NCI-H128 (cell line): ENCODE results near the gene CNTN5.

Source experiments
- DNase-seq: peaks from one replicate; lab custom pipeline; 2025; ENCODE audit not compliant: unreplicated experiment; lab: John Stamatoyannopoulos, UW

CNTN5 gene

DNA sequence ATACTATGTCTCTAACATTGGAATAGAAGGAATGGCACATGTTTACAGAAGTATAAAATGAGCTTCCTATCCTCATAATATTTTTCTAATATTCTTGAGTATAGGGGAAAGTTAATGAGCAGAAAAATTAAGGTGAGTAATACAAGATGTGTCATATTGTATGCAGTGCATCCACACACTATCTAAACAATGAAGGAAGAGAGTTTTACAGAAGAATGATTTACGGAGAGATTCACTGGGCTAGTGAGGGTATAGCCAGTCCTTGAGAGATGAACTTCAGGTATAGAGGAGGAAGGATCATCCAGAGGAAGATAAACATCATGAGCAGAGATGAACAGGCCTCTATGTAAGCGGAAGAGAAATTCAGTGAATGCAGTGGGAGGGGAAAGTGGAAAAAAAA is 569.0 kb downstream of the CNTN5 start:
- DNase-seq: no peak

DNA sequence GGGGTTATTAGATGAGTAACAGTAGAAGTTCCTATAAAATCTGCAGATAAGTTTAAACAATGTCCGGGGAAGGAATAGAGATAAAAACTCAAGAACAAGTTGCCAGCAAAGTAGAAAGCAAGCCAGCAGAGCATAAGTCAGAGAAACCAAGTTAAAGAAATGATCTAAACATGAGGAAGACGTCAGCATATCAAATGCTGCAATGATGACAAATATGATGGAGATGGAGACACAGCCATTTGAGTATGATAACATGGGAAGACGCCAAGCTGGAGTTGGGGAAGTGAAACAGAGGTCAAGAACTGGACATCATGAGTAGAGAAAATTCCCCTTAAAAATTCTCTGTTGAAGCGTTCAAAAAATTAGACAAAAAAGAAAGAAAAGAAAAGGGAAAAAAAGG is 571.5 kb downstream of the CNTN5 start:
- DNase-seq: no peak

DNA sequence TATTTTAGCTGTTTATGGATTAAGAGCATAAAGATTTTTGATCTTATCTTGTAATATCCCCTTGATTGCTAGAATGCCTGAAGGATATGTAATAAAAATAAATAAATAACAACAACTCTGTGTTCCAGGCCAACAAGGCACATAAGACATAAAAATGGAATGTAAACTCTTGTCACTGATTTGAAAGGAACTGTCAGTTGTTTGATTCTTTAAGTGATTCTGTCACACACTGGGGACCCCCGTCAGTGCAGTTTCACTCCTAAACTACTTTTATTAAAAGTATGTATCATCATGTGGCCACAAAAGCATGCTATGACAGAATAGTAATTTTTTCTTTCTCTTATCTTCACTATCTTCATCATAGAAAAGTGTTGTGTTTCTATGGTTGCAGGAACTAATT is 572.4 kb downstream of the CNTN5 start:
- no peak for DNase-seq

DNA sequence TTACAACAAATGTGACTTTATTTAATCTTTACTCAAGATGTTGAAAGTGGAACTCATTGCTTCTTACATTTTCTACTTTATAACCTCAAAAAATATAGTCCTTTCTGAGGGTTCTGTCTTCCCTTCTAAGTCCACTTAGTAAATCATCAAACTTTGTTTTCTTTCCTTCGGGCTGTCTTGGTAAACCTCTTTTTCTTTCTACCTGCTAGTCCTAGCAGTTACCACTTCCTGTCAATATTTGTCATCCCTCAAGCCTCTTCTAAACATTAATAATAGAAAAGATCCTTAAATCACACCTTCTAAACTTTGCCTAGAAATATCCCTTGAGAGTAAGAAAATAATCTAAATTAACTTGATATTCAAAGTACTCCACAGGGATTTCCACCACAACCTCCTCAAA is 580.4 kb downstream of the CNTN5 start:
- DNase-seq: no peak

DNA sequence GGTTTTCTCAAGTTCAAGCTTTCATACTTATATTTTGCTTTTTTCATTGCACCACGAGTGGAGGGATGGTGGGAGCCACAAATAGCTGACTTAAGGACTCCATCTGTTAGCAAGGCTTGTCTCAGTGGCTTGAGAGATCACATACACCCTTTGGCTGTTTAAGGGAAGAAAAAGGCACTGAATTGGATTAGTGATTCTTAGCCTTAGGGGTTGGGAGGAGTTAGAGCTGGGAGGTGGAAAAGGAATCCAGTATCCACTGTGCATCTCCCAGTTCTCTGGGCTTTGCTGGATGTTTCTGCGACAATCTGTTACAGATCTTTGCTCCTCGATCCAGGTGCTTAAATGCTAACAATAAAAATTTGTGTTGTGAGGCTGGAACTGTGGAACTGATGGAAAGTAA is 593.6 kb downstream of the CNTN5 start:
- DNase-seq: no peak

DNA sequence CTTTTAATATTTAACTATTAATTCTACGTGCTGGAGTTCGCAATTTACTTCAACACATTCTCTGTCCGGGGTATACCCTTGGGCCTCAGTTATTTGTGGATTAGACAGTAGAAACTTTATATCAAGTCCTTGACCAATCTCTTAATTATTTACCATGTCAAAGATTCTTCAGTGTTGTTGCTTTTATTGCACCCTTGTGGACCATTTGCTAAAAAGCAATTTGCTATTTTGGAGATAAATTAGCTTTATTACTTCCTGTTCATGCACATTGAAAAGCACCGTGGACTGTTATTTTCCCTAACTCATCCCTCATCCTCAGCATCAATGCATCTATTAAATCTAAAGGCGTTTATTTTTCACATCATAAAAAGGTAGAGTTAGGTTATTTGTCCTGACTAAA is 609.9 kb downstream of the CNTN5 start:
- DNase-seq: no peak

DNA sequence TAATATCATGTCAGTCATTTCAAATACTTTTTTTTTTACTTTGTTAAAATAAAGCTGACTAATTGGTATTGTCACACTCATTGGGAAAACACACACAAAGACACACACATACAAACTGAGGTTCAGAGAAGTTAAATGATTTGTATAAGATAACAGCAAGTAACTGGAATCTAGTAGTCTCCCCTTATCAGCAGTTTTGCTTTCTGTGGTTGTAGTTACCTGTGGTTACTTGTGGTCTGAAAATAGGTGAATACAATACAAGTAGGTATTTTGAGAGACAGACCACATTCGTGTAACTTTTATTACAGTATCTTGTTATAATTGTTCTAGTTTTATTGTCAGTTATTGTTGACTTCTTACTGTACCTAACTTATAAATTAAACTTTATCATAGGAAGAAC is 610.9 kb downstream of the CNTN5 start:
- DNase-seq: no peak

DNA sequence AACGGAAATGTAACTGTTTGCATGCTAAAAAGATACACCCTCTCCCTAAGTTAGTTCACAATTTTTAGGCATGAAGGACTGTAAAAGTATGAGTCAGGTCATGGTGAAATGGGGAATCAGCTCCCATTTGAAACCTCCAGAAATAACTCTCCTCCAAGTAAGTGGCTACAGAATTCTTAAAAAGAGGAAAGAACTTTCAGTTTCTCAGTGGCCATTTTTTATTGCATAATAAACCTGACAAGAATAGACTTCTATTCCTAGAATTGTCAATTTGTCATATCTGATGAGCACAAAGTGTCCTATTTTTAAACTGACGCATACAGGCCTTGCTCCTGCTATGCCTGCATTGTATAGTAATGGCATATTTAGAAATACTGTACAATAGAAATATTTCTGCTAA is 612.2 kb downstream of the CNTN5 start:
- DNase-seq: no peak

DNA sequence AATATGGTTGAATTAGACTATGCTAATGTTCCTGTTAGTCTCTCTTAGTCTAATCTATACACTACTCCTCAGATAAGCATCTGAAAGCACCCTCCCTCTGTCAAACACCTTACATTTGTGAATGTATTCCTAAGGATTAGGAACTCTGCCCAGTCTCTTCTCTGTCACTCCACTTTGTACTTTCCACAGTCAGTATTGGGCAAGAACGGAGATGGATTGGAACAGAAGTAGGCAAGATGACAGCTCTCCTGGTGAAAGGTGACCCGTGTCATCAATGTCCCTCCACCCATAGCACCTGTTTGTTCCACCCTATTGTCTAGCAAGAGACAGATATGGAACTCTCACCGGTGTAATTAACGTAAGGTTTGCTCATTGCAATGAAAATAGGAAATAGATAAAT is 613.8 kb downstream of the CNTN5 start:
- DNase-seq: no peak

DNA sequence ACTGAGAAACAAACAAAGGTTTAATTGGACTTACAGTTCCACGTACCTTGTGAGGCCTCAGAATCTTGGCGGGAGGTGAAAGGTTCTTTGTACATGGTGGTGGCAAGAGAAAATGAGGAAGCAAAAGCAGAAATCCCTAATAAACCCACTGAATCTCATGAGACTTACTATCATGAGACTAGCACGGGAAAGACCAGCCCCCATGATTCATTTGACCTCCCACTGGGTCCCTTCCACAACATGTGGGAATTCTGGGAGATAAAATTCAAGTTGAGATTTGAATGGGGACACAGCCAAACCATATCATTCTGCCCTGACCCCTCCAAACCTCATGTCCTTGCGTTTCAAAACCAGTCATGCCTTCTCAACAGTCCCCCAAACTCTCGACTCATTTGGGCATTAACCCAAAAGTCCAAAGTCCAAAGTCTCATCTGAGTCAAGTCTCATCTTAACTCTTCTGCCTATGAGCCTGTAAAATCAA is 617.4 kb downstream of the CNTN5 start:
- no peak for DNase-seq

DNA sequence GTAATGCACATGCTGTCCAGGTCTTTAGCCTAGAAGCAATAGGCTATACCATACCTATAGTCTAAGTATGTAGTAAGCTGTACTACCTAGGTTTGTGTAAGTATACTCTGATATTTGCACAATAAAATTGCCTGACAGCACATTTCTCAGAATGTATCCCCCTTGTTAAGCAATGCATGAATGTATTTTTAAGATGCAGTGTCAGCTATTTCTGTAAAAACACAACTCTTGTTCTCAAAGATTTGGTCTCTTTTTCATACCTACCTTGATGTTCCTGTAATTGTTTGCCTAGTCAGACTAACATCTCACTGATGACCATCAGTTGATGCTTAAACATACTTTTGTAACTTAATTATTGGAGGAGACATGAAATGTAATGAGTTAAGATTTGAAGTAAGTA is 619.9 kb downstream of the CNTN5 start:
- no peak for DNase-seq

DNA sequence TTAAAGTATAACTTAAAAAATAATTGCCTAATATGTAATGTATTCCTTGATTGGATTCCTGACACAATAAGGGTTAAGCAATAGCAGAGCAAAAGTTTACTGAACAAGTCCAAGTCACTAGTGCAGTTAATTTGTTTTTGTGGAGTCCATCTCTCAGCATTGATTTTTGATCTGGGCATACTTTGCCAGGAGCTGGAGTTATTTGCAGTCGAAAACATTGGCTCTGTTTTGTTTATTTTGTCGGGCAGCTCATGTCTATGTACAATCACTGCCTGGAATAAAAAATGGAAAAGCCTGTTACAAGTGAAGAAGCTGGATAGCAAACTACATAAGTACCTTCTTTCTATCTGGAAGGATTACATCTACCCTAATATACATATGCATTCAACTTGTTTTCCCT is 625.2 kb downstream of the CNTN5 start:
- no peak for DNase-seq

DNA sequence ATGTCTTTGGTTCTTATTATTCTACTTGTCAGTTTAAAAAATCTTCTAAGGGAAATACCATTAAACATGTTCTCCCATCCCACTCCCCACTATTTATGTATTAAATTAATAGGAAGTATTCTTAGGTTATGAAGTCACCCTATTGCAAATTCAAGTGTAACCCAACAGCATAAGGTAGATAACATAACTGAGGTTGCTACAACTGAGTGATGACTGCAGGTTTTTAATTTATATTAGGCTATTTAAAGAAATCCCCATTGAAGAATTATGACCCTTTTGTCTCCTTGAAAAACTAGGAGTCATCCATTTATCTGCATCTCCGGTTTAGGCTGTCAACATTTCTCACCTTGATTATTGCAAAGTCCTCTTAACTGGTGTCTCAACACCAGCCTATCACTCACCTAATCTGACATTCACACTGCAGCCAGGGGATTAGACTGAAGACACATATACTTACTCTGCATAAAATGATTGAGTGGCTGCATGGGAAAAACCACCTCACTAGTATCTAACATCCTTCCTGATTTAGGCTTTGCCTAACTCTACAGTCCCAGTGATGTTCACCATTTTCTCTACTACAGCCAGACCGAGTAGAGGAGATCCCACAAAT is 649.4 kb downstream of the CNTN5 start:
- no peak for DNase-seq

DNA sequence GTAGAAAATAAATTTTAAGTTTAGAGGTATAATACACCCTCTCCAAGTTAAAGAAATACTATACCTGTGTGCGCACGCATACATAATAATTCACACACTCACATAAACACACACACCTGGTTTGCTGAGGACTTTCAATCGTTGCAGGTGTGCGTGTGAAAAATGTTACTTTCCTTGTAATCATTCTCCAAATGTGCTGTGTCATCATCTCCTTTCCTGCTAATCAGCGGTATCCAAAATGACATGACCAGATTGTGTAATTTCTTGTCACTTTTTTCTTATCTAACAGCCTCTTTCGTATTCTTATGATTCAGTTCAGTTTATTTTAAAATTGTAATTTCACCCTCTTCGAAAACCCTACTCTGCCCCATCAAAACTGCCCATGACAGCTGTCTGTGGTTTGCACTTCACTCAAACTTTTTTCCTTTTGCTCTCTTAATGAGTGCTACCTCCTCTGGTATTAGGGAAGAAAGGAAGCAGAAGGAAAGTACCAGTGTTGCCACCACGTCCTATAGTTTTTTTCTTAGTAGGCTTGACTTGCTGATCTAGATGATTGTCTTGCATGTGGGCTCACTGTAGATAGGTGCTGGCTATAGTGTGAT is 651.2 kb downstream of the CNTN5 start:
- no peak for DNase-seq

DNA sequence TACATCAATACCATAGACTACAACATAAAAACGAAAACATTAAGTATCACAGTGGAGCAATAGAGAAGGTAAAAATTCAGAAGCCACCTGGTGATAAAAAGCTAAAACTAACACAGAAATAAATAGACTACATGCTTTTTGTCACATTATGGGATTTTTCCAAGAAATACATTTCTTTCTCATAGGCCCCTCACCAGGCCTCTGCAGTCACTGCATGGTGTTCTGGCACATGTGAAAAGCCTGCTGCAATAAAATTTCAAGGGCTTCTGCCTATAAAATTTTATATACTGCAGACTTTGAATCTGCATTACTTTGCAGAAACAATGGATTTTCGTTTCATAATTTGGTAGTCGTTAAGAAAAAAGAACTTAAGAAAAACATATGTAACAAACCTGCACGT is 655.5 kb downstream of the CNTN5 start:
- DNase-seq: no peak

DNA sequence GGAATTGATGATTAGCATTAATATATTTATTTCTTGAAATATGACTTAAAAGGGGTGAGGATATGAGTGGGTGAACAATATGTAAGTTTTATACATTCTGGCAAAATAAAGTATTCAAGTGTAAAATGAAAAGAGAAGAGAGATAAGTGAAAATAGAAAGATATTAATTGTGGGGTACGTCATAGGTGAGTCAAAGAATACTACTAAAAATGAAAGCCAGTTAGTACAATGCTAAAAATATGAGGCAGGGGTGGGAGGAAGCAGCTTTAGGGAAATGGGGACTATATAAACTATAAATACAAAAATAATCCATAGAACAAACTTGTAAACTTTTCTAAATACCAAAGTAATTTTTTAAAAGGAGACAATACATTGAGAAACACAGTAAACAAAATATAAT is 661.4 kb downstream of the CNTN5 start:
- DNase-seq: no peak

DNA sequence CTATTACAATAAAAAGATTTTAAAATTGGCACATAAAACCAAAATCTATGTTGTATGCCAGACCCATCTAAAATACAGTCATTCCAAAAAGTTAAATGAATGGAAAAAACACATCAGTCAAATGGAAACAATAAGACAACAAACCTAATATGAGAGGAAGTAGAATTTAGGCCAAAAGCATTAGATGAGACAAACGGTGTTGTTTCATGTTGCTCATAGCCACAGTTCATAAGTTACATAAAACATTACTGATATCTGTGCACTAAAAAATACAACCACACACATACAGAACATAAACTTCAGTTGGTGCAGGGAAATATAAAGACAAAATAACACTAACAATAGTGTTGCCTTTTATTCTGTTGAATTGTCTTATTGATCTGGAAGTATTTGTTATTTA is 661.9 kb downstream of the CNTN5 start:
- DNase-seq: no peak

DNA sequence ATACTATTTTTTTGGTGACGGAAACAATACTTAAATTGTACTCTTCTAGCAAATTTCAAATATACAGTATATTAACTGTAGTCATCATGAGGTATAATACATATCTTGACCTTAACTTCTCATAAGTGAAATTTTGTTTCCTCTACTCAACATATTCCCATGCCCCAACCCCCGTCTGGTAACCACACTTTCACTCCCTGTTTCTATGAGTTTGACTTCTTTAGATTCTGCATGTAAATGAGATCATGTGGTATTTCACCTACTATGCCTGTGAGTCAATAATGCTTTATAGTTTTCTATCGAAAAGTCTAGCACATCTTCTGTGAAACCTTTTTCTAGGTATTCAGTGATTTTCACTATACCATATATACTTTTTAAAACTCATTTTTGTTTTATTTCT is 663.2 kb downstream of the CNTN5 start:
- DNase-seq: no peak

DNA sequence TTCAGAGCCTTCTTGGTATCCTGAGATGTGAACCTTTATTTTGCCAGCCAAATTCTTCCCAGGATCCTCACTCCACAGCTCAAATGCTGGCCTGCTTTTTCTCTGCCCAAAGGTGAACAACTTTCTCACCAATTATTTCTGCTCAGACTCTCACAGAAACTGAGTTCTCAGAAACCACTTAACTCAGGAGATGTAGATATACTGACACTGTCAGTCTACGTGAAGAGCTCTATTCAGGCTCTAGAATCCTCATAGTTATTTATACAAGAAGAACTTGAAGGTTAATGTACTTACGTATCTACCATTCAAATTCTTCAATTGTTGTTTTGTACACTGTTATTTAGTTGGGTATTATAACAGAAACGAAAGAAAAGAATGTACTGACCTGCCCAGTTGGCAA is 666.1 kb downstream of the CNTN5 start:
- no peak for DNase-seq

DNA sequence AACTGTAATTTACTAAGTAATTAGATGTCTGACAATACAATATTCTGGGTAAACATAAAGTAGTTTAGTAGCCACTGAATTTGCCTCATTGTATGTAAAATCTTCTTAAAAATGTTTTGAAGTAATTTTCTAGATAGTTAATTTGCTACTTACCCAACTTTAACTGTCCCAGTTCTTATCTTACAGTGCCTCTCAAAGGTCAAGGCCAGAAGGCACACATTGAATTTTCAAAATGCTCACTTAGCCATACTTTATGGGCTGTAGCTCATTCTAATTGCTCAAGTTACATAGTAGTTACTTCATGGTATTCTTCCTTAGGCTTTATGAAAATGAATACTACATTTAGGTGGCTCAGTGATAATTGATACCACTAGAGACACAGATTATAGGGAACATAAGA is 666.6 kb downstream of the CNTN5 start:
- DNase-seq: no peak

DNA sequence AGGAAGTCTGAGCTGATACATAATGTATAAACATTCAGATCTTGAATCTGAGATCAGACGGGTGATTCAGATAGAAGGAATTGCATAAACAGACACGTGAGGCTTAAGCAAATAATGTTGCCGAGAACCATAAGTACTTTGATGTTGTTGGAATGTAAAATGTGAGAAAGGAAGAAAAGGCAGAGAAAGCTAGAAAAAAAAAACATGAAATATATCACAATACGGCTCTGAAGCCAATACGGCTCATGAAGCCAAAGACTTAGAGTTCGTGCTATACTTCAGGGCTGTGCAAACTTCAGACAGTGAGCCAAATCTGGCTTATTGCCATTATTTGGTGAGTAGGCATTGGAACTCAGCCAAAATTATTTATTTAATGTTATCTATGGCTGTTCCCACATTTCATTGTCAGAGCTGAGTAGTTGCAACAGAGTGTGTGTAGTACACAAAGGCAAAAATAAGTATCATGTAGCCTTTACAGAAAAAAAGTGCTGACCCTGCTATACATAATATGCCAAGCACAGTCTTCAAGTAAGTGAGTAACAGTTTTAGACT is 673.3 kb downstream of the CNTN5 start:
- DNase-seq: no peak

DNA sequence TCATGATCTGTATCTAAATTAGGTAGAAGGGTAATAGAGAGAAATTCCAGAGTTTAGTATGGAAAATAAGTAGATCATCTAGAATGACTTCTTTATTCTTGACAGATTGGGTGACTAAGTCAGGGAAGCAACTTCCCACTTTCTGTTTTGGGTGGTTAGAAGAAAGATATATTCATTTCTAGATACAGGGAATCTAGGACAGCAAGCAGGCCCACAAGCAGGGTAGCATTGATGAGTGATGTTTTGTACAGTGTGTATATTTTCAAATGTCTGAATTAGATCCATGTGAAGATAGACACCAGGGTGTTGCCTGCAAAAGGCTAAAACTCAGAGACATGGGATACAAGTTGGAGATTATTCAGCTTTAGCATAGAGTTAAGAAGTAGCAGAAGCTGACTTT is 674.4 kb downstream of the CNTN5 start:
- no peak for DNase-seq

DNA sequence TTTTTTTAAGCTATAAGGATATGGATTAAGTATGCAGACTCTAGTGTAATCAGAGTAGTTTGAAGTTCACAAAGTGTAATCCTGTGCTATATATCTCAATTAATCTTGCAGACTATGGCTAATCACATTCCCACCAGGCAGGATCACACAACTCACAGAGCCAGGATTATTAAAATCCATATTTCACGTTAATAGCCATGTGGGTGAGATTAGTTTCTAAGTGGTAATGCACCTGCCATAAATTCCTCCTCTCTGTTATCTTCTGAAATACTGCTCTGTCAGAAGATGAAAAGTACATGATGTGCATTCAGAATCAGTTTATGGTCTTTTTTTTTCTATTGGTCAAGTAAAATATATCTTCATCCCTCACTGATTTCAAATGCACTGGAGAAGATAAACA is 686.1 kb downstream of the CNTN5 start:
- DNase-seq: no peak
